Osteoblast (primary cell): ENCODE measurements around the gene CRLF1. TPM values are rescaled to one million over a fixed set of nuclear protein-coding genes. Genes with fewer than 3 reads are reported as not detected.

Experiments
- DNase-seq: peaks from one replicate; pipeline ENCODE4 v3.0.0; 2011; ENCODE audit warnings: low spot score, mixed read lengths; ENCODE audit not compliant: insufficient read length; ENCODE audit errors: missing footprints
- H2AFZ ChIP-seq: 2 replicates; pipeline ENCODE4 v1.6.0; 2011; ENCODE audit warnings: mild to moderate bottlenecking, low read length
- H3K27ac ChIP-seq: 2 replicates; pipeline ENCODE4 v1.5.1; 2011; ENCODE audit warnings: mild to moderate bottlenecking, low read depth, low read length, moderate library complexity
- H3K27me3 ChIP-seq: 2 replicates; pipeline ENCODE4 v1.6.0; 2012; ENCODE audit warnings: mild to moderate bottlenecking, control low read depth, inconsistent platforms, low read length, moderate library complexity; ENCODE audit not compliant: insufficient read depth
- H3K36me3 ChIP-seq: 2 replicates; pipeline ENCODE4 v1.5.1; 2011; ENCODE audit warnings: mild to moderate bottlenecking, low read length, control low read depth, moderate library complexity; ENCODE audit not compliant: insufficient read depth
- H3K4me1 ChIP-seq: 2 replicates; pipeline ENCODE4 v1.5.1; 2011; ENCODE audit warnings: mild to moderate bottlenecking, low read length, control low read depth, moderate library complexity; ENCODE audit not compliant: insufficient read depth
- H3K4me2 ChIP-seq: 2 replicates; pipeline ENCODE4 v1.6.0; 2011; ENCODE audit warnings: mild to moderate bottlenecking, low read length; ENCODE audit not compliant: insufficient read depth
- H3K4me3 ChIP-seq: fragments of 200-600 bp; sonication (generic); 3 replicates; pipeline ENCODE4 v1.5.1; 2012; ENCODE audit warnings: mild to moderate bottlenecking, low read length, inconsistent platforms; ENCODE audit not compliant: insufficient read depth
- H3K79me2 ChIP-seq: 2 replicates; pipeline ENCODE4 v1.6.0; 2012; ENCODE audit warnings: mild to moderate bottlenecking, low read length, control low read depth, inconsistent platforms; ENCODE audit not compliant: insufficient read depth
- H3K9me3 ChIP-seq: 2 replicates; pipeline ENCODE4 v1.5.1; 2011; ENCODE audit warnings: low read depth, low read length, control low read depth
- H4K20me1 ChIP-seq: 2 replicates; pipeline ENCODE4 v1.6.0; 2012; ENCODE audit warnings: mild to moderate bottlenecking, low read length, control low read depth; ENCODE audit not compliant: insufficient read depth
- total RNA-seq: library from RNA; depleted of rRNA; stranded (reverse); fragments of >200 nt; gene quantifications from 2 replicates; pipeline ENCODE4 v1.2.3, GENCODE V29; 2012
- TF ChIP-seq, protein P1 (sequence below): IDR thresholded peaks from 2 replicates; pipeline ENCODE4 v1.5.1; 2011; ENCODE audit warnings: mild to moderate bottlenecking, low read depth, low read length, moderate library complexity; ENCODE audit errors: extremely low read depth

Gene CRLF1
- total RNA-seq, 1 donor: 6.9 TPM

DNA sequence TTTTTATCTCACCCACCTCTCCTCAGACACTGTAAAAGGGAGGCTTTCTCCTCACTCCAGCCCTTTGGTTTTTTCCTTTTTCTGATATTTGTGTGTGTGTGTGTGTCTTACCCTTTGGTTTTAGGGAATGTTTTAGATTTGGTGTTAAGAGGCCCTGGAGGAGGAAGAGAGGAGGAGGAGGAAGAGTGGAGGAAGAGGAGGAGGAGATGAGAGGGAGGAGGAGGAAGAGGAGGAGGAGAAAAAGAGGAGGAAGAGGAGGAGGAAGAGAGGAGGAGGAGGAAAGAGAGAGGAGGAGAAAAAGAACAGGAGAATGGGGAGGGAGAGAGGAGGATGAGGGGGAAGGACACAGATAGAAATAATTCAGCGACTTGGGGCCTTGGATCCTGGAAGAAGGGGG is 40.8 kb upstream of the CRLF1 start:
- H4K20me1 ChIP-seq: no peaks in the 10 kb centered on the region
- H3K79me2 ChIP-seq: peaks cover 63% of the 10 kb centered on the region
- H3K27ac ChIP-seq: no peak overlapping the region
- H3K36me3 ChIP-seq: peaks cover 7% of the 10 kb centered on the region
- H3K4me1 ChIP-seq: peaks cover 45% of the 10 kb centered on the region
- no peak overlapping the region for H2AFZ ChIP-seq
- TF ChIP-seq, protein P1, sequence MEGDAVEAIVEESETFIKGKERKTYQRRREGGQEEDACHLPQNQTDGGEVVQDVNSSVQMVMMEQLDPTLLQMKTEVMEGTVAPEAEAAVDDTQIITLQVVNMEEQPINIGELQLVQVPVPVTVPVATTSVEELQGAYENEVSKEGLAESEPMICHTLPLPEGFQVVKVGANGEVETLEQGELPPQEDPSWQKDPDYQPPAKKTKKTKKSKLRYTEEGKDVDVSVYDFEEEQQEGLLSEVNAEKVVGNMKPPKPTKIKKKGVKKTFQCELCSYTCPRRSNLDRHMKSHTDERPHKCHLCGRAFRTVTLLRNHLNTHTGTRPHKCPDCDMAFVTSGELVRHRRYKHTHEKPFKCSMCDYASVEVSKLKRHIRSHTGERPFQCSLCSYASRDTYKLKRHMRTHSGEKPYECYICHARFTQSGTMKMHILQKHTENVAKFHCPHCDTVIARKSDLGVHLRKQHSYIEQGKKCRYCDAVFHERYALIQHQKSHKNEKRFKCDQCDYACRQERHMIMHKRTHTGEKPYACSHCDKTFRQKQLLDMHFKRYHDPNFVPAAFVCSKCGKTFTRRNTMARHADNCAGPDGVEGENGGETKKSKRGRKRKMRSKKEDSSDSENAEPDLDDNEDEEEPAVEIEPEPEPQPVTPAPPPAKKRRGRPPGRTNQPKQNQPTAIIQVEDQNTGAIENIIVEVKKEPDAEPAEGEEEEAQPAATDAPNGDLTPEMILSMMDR: no peak
- DNase-seq: peak; percentile 49
- no peak overlapping the region for H3K4me3 ChIP-seq
- H3K27me3 ChIP-seq: no peaks in the 10 kb centered on the region
- H3K9me3 ChIP-seq: peaks cover 2% of the 10 kb centered on the region
- no peak overlapping the region for H3K4me2 ChIP-seq

DNA sequence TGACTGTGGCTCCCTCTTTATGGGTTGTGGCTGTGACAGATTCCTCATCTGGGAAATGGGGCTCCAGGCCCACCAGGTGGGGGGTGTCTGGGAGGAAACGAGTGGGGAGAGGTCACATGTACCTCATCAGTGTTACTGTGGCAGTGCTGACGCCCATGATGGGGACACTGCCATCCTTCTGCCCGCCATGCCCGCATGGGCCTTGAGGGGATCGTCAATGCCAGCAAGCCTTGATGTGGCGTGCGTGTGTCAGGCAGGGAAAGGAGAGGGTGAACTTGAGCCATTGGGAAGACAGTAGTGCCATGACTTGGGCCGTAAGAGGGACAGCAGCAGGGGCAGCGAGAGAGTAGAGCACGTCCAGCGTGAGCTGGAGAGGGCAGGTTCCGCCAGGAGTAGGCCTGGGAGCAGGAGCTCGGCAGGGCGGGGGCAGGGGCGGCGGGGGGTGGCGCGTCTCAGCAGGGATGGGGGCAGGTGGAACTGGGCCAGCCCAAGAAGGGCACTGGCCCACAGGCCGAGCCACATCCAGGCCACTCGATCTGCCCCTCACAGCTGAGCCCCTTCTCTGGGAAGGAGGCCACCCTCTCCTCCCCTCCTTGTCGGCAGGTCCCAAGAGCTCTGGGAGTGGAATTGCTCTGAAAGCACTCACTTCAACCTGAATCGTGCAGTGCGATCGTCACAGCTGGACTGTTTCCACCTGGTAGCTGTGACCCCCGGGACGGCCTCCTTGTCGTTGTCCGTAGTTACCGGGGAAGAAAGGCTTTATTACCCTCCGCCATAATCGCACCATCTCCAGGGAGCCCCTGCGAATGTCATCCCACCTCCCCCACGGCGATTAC is 40.2 kb upstream of the CRLF1 start:
- H3K27me3 ChIP-seq: no peaks in the 10 kb centered on the region
- peaks cover 2% of the 10 kb centered on the region for H3K9me3 ChIP-seq
- no peak overlapping the region for H3K4me3 ChIP-seq
- H3K27ac ChIP-seq: no peak overlapping the region
- H3K79me2 ChIP-seq: peaks cover 63% of the 10 kb centered on the region
- H3K4me2 ChIP-seq: no peak overlapping the region
- peak; percentile 70 for DNase-seq
- peaks cover 43% of the 10 kb centered on the region for H3K4me1 ChIP-seq
- no peak overlapping the region for H2AFZ ChIP-seq
- H3K36me3 ChIP-seq: peaks cover 7% of the 10 kb centered on the region
- TF ChIP-seq, protein P1: no peak
- H4K20me1 ChIP-seq: no peaks in the 10 kb centered on the region

DNA sequence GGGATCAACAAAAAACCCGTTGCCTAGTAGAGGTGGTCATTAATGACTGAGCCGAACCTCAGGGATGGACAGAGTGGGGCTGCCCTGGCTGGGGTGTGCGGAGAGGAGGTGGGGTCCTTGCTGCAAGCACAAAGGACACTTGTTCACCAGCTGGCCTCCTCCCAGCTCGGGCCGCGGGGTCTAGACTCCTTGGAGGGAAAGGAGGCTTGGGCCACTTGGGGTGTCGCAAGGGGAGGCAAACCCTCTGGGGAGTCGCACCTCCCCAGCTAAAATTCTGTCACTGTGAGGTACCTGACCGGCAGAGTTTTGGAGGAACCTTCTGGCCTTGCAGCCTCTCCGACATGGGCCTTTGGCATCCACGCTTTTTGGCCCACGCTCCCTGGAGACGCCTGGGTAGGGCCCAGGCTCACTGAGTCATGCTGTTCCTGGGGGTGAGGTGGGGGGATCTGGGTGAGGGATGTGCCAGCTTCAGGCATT is 38.5 kb upstream of the CRLF1 start:
- H3K36me3 ChIP-seq: peaks cover 7% of the 10 kb centered on the region
- H3K79me2 ChIP-seq: peaks cover 63% of the 10 kb centered on the region
- no peaks in the 10 kb centered on the region for H3K27me3 ChIP-seq
- H3K4me3 ChIP-seq: peak overlapping the region; percentile 42
- peaks cover 2% of the 10 kb centered on the region for H3K9me3 ChIP-seq
- peak; percentile 88 for DNase-seq
- peaks cover 26% of the 10 kb centered on the region for H3K4me1 ChIP-seq
- no peaks in the 10 kb centered on the region for H4K20me1 ChIP-seq
- TF ChIP-seq, protein P1: no peak
- H3K27ac ChIP-seq: peak overlapping the region; percentile 37
- H2AFZ ChIP-seq: peak overlapping the region; percentile 74
- H3K4me2 ChIP-seq: peak overlapping the region; percentile 63
